CD1c-positive myeloid dendritic cell (primary cell): ENCODE data around the gene BCAP31.

Source experiments
- DNase-seq: peaks from one replicate; pipeline ENCODE4 v3.0.0-alpha.2; 2016; ENCODE audit errors: extremely low spot score

Gene BCAP31

DNA sequence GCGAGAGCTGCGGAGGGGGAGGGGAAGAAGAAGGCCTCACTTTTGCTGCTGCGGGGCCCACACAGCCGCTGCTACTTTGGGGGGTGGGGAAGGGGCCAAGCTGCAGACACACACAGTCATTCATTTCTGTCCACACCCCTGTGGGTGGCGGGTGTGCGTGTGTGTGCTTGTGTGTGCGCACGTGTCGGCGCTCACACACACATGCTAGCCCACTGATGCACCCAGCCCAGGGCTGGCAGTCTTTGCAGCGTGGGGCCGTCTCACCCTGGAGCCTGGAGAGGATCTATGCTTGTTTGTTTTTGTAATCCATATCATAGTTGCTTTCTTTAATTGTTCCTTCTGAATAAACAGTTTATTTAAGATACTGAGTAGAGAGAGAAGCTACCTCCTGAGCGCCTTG lies 73.2 kb downstream of the BCAP31 start:
- no peak for DNase-seq
